ENCODE data around the gene USP24.
A peak's percentile ranks its signal among the peaks of the same experiment; 100 is the strongest.

The USP24 gene

GRCh38 chr1:55246331-55246730 lies 31.2 kb upstream of the USP24 start:
- no peak overlapping the region for H3K27ac ChIP-seq
- H3K36me3 ChIP-seq = no peaks in the 10 kb centered on the region
- TF ChIP-seq, protein P1, sequence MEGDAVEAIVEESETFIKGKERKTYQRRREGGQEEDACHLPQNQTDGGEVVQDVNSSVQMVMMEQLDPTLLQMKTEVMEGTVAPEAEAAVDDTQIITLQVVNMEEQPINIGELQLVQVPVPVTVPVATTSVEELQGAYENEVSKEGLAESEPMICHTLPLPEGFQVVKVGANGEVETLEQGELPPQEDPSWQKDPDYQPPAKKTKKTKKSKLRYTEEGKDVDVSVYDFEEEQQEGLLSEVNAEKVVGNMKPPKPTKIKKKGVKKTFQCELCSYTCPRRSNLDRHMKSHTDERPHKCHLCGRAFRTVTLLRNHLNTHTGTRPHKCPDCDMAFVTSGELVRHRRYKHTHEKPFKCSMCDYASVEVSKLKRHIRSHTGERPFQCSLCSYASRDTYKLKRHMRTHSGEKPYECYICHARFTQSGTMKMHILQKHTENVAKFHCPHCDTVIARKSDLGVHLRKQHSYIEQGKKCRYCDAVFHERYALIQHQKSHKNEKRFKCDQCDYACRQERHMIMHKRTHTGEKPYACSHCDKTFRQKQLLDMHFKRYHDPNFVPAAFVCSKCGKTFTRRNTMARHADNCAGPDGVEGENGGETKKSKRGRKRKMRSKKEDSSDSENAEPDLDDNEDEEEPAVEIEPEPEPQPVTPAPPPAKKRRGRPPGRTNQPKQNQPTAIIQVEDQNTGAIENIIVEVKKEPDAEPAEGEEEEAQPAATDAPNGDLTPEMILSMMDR (IDR thresholded peaks at IDR 0.05) = no peak

DNA sequence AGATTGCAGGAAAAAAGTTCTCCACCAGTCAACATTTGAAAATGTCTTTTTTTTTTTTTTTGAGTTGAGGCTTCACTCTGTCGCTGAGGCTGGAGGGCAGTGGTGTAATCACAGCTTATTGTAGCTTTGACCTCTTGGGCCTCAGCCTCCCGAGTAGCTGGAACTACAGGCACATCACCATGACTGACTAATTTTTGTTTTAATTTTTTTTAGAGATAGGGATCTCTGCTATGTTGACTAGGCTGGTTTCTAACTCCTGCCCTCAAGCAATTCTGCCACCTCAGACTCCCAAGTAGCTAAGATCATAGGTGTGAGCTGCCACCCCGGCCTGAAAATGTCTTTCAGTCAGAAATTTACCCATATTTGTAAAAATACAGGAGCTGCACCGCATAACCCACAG lies 30.6 kb upstream of the USP24 start:
- Histone ChIP-seq H3K4me1 (ENCODE audit: control insufficient read depth in 1 of 2, insufficient read depth in 1 of 2, low read depth in 1 of 2, low read length in 1 of 2) (peaks cover 13 to 15% of the 10 kb centered on the region in 2 experiments), H3K27ac (no peak overlapping the region), H3K27me3 (no peaks in the 10 kb centered on the region), H3K36me3 (no peaks in the 10 kb centered on the region), H3K4me3 (ENCODE audit: low read depth in 1 of 2, low read length in 1 of 2) (no peak overlapping the region), H3K9me3 (no peaks in the 10 kb centered on the region)
- TF ChIP-seq, protein P1 (IDR thresholded peaks at IDR 0.05) = no peak

More at GRCh38 chr1:55246331-55246730, 31.2 kb upstream of the USP24 start:
- Histone ChIP-seq H3K9me3 (no peaks in the 10 kb centered on the region), H3K27me3 (no peaks in the 10 kb centered on the region), H3K4me1 (ENCODE audit: control insufficient read depth in 1 of 2, insufficient read depth in 1 of 2, low read depth in 1 of 2, low read length in 1 of 2) (peaks cover 13 to 15% of the 10 kb centered on the region in 2 experiments), H3K4me3 (ENCODE audit: low read depth in 1 of 2, low read length in 1 of 2) (no peak overlapping the region)

- Histone ChIP-seq H3K36me3 (no peaks in the 10 kb centered on the region), H3K27ac (peak overlapping the region; percentile 73), H3K4me3 (ENCODE audit: low read depth in 1 of 2, low read length in 1 of 2) (no peak overlapping the region), H3K9me3 (no peaks in the 10 kb centered on the region), H3K4me1 (ENCODE audit: control insufficient read depth in 1 of 2, insufficient read depth in 1 of 2, low read depth in 1 of 2, low read length in 1 of 2) (peaks cover 13 to 15% of the 10 kb centered on the region in 2 experiments), H3K27me3 (no peaks in the 10 kb centered on the region)
- TF ChIP-seq, protein P1 (IDR thresholded peaks at IDR 0.05) = no peak
These were observed 29.4 kb upstream of the USP24 start for GRCh38 chr1:55244476-55245099.

DNA sequence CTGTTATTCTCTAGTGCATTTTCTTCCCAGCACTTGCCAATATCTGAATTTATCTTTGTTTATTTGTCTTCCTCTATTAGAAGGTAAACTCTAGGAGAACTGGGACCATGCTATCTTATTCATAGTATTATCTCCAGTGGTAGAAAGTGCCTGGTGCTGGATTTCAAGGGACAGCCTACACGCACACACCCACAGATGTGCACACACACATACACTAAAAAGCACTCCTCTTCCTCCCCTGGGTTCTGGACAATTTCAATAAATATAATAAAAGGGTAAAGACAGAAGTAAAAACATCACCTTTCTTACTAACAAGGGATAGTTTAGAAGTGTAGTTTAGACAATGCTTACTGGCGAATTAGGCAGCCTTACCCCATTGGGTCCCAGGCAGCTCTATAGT lies 28.5 kb upstream of the USP24 start:
- Histone ChIP-seq H3K27me3 (no peaks in the 10 kb centered on the region), H3K4me3 (ENCODE audit: low read depth in 1 of 2, low read length in 1 of 2) (no peak overlapping the region), H3K36me3 (no peaks in the 10 kb centered on the region), H3K4me1 (ENCODE audit: control insufficient read depth in 1 of 2, insufficient read depth in 1 of 2, low read depth in 1 of 2, low read length in 1 of 2) (peaks cover 13 to 15% of the 10 kb centered on the region in 2 experiments), H3K27ac (peak overlapping the region; percentile 73), H3K9me3 (no peaks in the 10 kb centered on the region)
- TF ChIP-seq, protein P1 (IDR thresholded peaks at IDR 0.05) = no peak

DNA sequence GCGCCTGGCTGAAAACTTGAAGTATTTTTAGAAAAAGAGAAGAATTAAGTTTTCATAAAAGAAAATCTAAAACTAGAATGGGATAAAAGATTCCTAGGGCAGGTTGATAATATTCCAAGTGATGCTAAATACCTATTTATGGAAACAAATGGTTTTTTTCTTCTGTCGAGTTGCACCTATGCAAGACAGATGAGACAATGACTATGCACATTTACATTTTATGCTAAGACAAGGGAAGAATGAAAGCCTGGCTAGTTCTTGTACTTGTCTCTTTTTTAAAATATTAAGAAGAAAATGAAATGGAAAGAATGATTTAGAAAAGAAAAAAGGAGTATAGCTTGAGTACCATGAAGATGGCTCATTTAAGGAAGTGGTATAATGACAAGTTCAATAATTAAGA lies 24.4 kb upstream of the USP24 start:
- Histone ChIP-seq H3K36me3 (no peaks in the 10 kb centered on the region), H3K9me3 (no peaks in the 10 kb centered on the region), H3K4me1 (ENCODE audit: control insufficient read depth in 1 of 2, insufficient read depth in 1 of 2, low read depth in 1 of 2, low read length in 1 of 2) (peaks cover 7 to 9% of the 10 kb centered on the region in 2 experiments), H3K27me3 (no peaks in the 10 kb centered on the region), H3K27ac (no peak overlapping the region), H3K4me3 (ENCODE audit: low read depth in 1 of 2, low read length in 1 of 2) (no peak overlapping the region)
- TF ChIP-seq, protein P1 (IDR thresholded peaks at IDR 0.05) = no peak
